HCT116 (cell line): ENCODE data around the gene ZNF555. TPM values are rescaled to one million over a fixed set of nuclear protein-coding genes. Genes with fewer than 3 reads are reported as not detected.

Source experiments
- ATAC-seq: fragments of 200-7000 bp; cut with Tn5 transposase; 2 replicates; pipeline ENCODE4 v1.9.1; 2020; ENCODE audit warnings: mild to moderate bottlenecking, moderate library complexity
- BruUV-seq: library from RNA; stranded (reverse); fragments of 400-500 nt; replicated peaks from 2 replicates; lab custom pipeline; 2021; lab: Mats Ljungman, UMichigan
- CTCF ChIA-PET: fragments of 300-600 bp; sonication (Branson Sonifier 250); formaldehyde crosslinking; loops from one replicate; lab custom pipeline; 2021; ENCODE audit warnings: antibody characterized with exemption; lab: Charles Lee
- POLR2A ChIA-PET: fragments of 300-600, 350-600 bp; sonication (Branson Sonifier 250); formaldehyde crosslinking; loops from one replicate; lab custom pipeline; 2021; ENCODE audit warnings: antibody characterized with exemption; lab: Charles Lee
- RAD21 ChIA-PET, 2 experiments: fragments of 300-600 bp; sonication (Branson Sonifier 250); formaldehyde crosslinking; loops; one replicate each; lab custom pipeline; 2023; ENCODE audit warnings: low total read pairs in 2 of 2; ENCODE audit not compliant: uncharacterized antibody in 2 of 2, unreplicated experiment in 2 of 2, low non-redundant PET in 1 of 2; lab: Charles Lee
- DNase-seq: peaks from one replicate; pipeline ENCODE4 v3.0.0-alpha.2; 2010; ENCODE audit warnings: low read depth, low spot score
- H2AFZ ChIP-seq: fragments of 200-600 bp; shearing (Covaris generic), sonication (generic); 2 replicates; pipeline ENCODE4 v1.6.1; 2017; ENCODE audit warnings: low read depth, mixed run types, mixed read lengths, antibody characterized with exemption, low read length; ENCODE audit not compliant: poor library complexity, severe bottlenecking
- H3K27ac ChIP-seq: 2 replicates; pipeline ENCODE4 v1.5.1; 2012; ENCODE audit warnings: low read depth, low read length
- H3K27me3 ChIP-seq: fragments of 200-600 bp; sonication (generic); 2 replicates; pipeline ENCODE4 v1.6.1; 2016; ENCODE audit warnings: mixed run types, low read length, mixed read lengths; ENCODE audit not compliant: insufficient read depth
- H3K36me3 ChIP-seq, 2 experiments: fragments of 200-500 bp in 1 of 2; fragments of 200-600 bp in 1 of 2; sonication (Bioruptor generic) in 1 of 2; sonication (generic) in 1 of 2; 2 replicates each; pipeline versions ENCODE4 v1.5.1 to v1.6.1; 2014 to 2016; ENCODE audit warnings: low read length in 2 of 2, inconsistent platforms in 1 of 2, mixed read lengths in 1 of 2, mixed run types in 1 of 2; ENCODE audit not compliant: insufficient read depth in 2 of 2, control insufficient read depth in 1 of 2
- H3K4me1 ChIP-seq, 2 experiments: fragments of 200-600 bp in 1 of 2; sonication (generic) in 1 of 2; 2 replicates each; pipeline versions ENCODE4 v1.5.1 to v1.6.1; 2012 to 2017; ENCODE audit warnings: low read length in 2 of 2, inconsistent platforms in 1 of 2, mild to moderate bottlenecking in 1 of 2, mixed read lengths in 1 of 2, mixed run types in 1 of 2, moderate library complexity in 1 of 2; ENCODE audit not compliant: insufficient read depth in 2 of 2, control insufficient read depth in 1 of 2
- H3K4me2 ChIP-seq: fragments of 200-600 bp; sonication (generic); 2 replicates; pipeline ENCODE4 v1.6.1; 2017; ENCODE audit warnings: mixed run types, low read length, mixed read lengths
- H3K4me3 ChIP-seq, 2 experiments: fragments of 200-600 bp in 1 of 2; sonication (generic) in 1 of 2; replicated peaks in 1 of 2; 2 replicates each; pipeline ENCODE4 v1.5.1; 2011 to 2016; ENCODE audit warnings: low read length in 2 of 2, control low read depth in 1 of 2, low read depth in 1 of 2, mild to moderate bottlenecking in 1 of 2, mixed read lengths in 1 of 2, mixed run types in 1 of 2
- H3K79me2 ChIP-seq: fragments of 200-600 bp; sonication (generic); 2 replicates; pipeline ENCODE4 v1.6.1; 2017; ENCODE audit warnings: mild to moderate bottlenecking, mixed run types, low read length, moderate library complexity, mixed read lengths; ENCODE audit not compliant: insufficient read depth
- H3K9ac ChIP-seq: fragments of 200-600 bp; sonication (generic); 2 replicates; pipeline ENCODE4 v1.6.1; 2016; ENCODE audit warnings: low read length, mixed read lengths
- H3K9me2 ChIP-seq: fragments of 200-600 bp; sonication (generic), shearing (Covaris generic); 2 replicates; pipeline ENCODE4 v1.6.1; 2017; ENCODE audit warnings: mixed run types, mild to moderate bottlenecking, moderate library complexity; ENCODE audit not compliant: insufficient read depth
- H3K9me3 ChIP-seq, 2 experiments: fragments of 200-500 bp in 1 of 2; fragments of 200-600 bp in 1 of 2; sonication (Bioruptor generic) in 1 of 2; sonication (generic) in 1 of 2; 2 replicates each; pipeline ENCODE4 v1.6.1; 2014 to 2017; ENCODE audit warnings: low read length in 2 of 2, mixed read lengths in 2 of 2, inconsistent platforms in 1 of 2, low read depth in 1 of 2, mild to moderate bottlenecking in 1 of 2, mixed run types in 1 of 2, moderate library complexity in 1 of 2; ENCODE audit not compliant: control insufficient read depth in 1 of 2, insufficient read depth in 1 of 2
- H4K20me1 ChIP-seq: fragments of 200-600 bp; sonication (generic), shearing (Covaris generic); 2 replicates; pipeline ENCODE4 v1.6.1; 2017; ENCODE audit warnings: mixed run types, mild to moderate bottlenecking, moderate library complexity; ENCODE audit not compliant: insufficient read depth
- CEBPB ChIP-seq: IDR thresholded peaks from 2 replicates; pipeline ENCODE4 v1.6.1; 2012; ENCODE audit warnings: low read depth
- EGR1 ChIP-seq: IDR thresholded peaks from 2 replicates; pipeline ENCODE4 v1.6.1; 2012; ENCODE audit warnings: low read depth
- EZH2 ChIP-seq: fragments of 200-600 bp; sonication (generic); IDR thresholded peaks from 2 replicates; pipeline ENCODE4 v1.6.1; 2017; ENCODE audit warnings: antibody characterized with exemption, mixed run types
- FOSL1 ChIP-seq: IDR thresholded peaks from 2 replicates; pipeline ENCODE4 v1.6.1; 2012; ENCODE audit warnings: low read depth
- JUND ChIP-seq: IDR thresholded peaks from 2 replicates; pipeline ENCODE4 v1.6.1; 2012
- POLR2A ChIP-seq: IDR thresholded peaks from 2 replicates; pipeline ENCODE4 v1.7.0; 2011; ENCODE audit warnings: borderline replicate concordance; ENCODE audit not compliant: insufficient read depth, insufficient read length; ENCODE audit errors: extremely low read depth
- POLR2AphosphoS5 ChIP-seq: IDR thresholded peaks from 2 replicates; pipeline ENCODE4 v1.6.1; 2011; ENCODE audit warnings: mild to moderate bottlenecking, low read depth, low read length, moderate library complexity
- RAD21 ChIP-seq: IDR thresholded peaks from 2 replicates; pipeline ENCODE4 v1.6.1; 2012; ENCODE audit warnings: low read depth, mild to moderate bottlenecking
- REST ChIP-seq: IDR thresholded peaks from 2 replicates; pipeline ENCODE4 v1.6.1; 2012; ENCODE audit warnings: low read depth
- SIN3A ChIP-seq: IDR thresholded peaks from 2 replicates; pipeline ENCODE4 v1.6.1; 2012; ENCODE audit warnings: low read depth
- SRF ChIP-seq: IDR thresholded peaks from 2 replicates; pipeline ENCODE4 v1.6.1; 2012; ENCODE audit warnings: low read depth
- TCF7L2 ChIP-seq: IDR thresholded peaks from 2 replicates; pipeline ENCODE4 v1.7.0; 2011; ENCODE audit warnings: borderline replicate concordance, inconsistent platforms; ENCODE audit not compliant: insufficient read depth, insufficient read length; ENCODE audit errors: extremely low read depth
- ZFX ChIP-seq: fragments of 450-650 bp; IDR thresholded peaks from 2 replicates; pipeline ENCODE4 v1.6.1; 2017
- intact Hi-C: fragments of 100-400 bp; cut with micrococcal nuclease; formaldehyde crosslinking; loops from 2 replicates; pipeline ENCODE4 v1.10.0; 2022
- total RNA-seq: library from RNA; stranded (reverse); gene quantifications from one replicate; pipeline ENCODE4 v1.2.1, GENCODE V29; 2021; ENCODE audit not compliant: unreplicated experiment
- TF ChIP-seq, protein P1 (sequence below): IDR thresholded peaks from 2 replicates; pipeline ENCODE4 v1.6.1; 2012
- TF ChIP-seq, protein P2 (sequence below), 3 experiments: fragments of 200-600 bp in 1 of 3; sonication (generic) in 1 of 3; IDR thresholded peaks in 2 of 3; conservative IDR thresholded peaks in 1 of 3; 2 replicates each; pipeline ENCODE4 v1.5.1; 2012 to 2017; ENCODE audit warnings: low read depth in 2 of 3, low read length in 2 of 3, antibody characterized with exemption in 1 of 3, borderline replicate concordance in 1 of 3, control low read depth in 1 of 3, mild to moderate bottlenecking in 1 of 3, mixed read lengths in 1 of 3, mixed run types in 1 of 3, moderate library complexity in 1 of 3; ENCODE audit not compliant: insufficient read depth in 1 of 3
- TF ChIP-seq, protein P3 (sequence below): IDR thresholded peaks from 2 replicates; pipeline ENCODE4 v1.6.1; 2011; ENCODE audit warnings: mild to moderate bottlenecking, low read length, moderate library complexity; ENCODE audit not compliant: insufficient replicate concordance; ENCODE audit errors: extremely low read depth

ZNF555 gene
- total RNA-seq, 1 experiment from 2014 or later, result 4.5 TPM

DNA sequence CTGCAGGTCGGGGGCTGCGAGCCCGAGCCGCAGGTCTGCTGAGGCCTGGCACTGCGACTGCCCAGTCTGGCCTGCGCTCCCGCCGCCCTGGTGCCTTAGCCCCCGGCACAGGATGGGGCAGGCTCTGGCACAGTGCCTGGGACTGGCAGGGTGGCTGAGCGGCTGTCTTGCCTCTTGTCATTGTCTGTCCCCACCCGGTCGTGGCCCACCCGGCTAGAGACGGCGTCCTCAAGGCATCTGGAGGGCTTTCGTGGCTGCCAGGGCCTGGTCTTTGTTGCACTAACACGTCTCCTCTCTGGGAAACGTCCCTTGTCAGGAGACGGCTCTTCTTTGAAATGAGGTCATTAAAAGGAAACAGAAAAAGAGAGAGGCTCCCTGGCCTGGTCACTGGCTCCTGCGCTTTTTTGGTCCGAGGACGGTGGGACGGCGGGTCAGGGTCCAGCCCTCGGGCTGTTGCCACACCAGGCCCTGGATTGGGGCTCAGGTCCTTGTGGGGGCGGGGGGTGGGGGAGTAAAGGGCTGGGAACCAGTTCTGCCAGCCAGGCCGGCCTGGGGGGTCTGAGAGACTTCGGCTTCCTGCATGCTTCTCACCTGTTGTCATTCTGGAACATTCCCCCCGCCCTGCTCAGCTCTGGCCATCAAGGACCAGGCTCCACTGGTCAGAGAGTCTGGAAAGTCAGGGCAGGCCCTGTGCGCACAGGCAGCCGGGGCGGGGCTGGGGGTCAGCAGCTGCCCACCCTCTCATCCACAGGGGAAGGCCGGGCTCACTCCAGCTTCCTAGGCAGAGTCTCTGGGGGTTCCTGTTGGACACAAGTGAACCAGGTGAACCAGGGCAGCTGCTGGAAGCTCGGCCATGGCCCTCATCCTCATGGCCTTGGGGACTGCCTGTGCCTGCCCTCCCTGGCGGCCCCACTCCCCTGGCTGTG, 27.8 kb upstream of the ZNF555 start:
- Histone ChIP-seq H3K27me3 (no peaks in the 10 kb centered on the region), H3K9me3 (no peaks in the 10 kb centered on the region), H3K9ac (no peak overlapping the region), H2AFZ (no peak overlapping the region), H3K27ac (no peak overlapping the region), H3K4me3 (no peak overlapping the region), H3K36me3 (peaks cover 2 to 20% of the 10 kb centered on the region in 2 experiments; a peak in 3 of 4 replicates), H3K9me2 (no peaks in the 10 kb centered on the region), H3K4me2 (no peak overlapping the region), H3K4me1 (peaks cover 3 to 9% of the 10 kb centered on the region in 2 experiments; a peak in 3 of 4 replicates), H3K79me2 (no peaks in the 10 kb centered on the region), H4K20me1 (no peaks in the 10 kb centered on the region)
- TF ChIP-seq, protein P1, sequence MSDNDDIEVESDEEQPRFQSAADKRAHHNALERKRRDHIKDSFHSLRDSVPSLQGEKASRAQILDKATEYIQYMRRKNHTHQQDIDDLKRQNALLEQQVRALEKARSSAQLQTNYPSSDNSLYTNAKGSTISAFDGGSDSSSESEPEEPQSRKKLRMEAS, result no peak
- TF ChIP-seq RAD21 (no peak), TCF7L2 (no peak), REST (no peak), SRF (no peak), JUND (no peak), POLR2AphosphoS5 (no peak), FOSL1 (no peak), EZH2 (no peak), EGR1 (no peak), SIN3A (no peak), ZFX (no peak), POLR2A (no peak), CEBPB (no peak)
- TF ChIP-seq, protein P2, sequence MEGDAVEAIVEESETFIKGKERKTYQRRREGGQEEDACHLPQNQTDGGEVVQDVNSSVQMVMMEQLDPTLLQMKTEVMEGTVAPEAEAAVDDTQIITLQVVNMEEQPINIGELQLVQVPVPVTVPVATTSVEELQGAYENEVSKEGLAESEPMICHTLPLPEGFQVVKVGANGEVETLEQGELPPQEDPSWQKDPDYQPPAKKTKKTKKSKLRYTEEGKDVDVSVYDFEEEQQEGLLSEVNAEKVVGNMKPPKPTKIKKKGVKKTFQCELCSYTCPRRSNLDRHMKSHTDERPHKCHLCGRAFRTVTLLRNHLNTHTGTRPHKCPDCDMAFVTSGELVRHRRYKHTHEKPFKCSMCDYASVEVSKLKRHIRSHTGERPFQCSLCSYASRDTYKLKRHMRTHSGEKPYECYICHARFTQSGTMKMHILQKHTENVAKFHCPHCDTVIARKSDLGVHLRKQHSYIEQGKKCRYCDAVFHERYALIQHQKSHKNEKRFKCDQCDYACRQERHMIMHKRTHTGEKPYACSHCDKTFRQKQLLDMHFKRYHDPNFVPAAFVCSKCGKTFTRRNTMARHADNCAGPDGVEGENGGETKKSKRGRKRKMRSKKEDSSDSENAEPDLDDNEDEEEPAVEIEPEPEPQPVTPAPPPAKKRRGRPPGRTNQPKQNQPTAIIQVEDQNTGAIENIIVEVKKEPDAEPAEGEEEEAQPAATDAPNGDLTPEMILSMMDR (IDR thresholded peaks at IDR 0.05 in 2 of 3, conservative IDR thresholded peaks at IDR 0.05 in 1 of 3; ENCODE audit: borderline replicate concordance in 1 of 3, insufficient read depth in 1 of 3, low read depth in 2 of 3, low read length in 2 of 3), result no peak
- TF ChIP-seq, protein P3, sequence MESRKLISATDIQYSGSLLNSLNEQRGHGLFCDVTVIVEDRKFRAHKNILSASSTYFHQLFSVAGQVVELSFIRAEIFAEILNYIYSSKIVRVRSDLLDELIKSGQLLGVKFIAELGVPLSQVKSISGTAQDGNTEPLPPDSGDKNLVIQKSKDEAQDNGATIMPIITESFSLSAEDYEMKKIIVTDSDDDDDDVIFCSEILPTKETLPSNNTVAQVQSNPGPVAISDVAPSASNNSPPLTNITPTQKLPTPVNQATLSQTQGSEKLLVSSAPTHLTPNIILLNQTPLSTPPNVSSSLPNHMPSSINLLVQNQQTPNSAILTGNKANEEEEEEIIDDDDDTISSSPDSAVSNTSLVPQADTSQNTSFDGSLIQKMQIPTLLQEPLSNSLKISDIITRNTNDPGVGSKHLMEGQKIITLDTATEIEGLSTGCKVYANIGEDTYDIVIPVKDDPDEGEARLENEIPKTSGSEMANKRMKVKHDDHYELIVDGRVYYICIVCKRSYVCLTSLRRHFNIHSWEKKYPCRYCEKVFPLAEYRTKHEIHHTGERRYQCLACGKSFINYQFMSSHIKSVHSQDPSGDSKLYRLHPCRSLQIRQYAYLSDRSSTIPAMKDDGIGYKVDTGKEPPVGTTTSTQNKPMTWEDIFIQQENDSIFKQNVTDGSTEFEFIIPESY, result no peak
- RAD21 ChIA-PET, result no interaction called here
- BruUV-seq, result no TSS peak
- DNase-seq, result no peak
- no peak for ATAC-seq
- intact Hi-C loops, result no loop called here
- CTCF ChIA-PET, result no interaction called here
- POLR2A ChIA-PET, result no interaction called here
